Measurements from ENCODE around the gene FEN1.
A peak's percentile ranks its signal among the peaks of the same experiment; 100 is the strongest.

FEN1 gene

GRCh38 chr11:61827571-61828378, 35.1 kb downstream of the FEN1 start, which contains the start of gene FADS2:
Gene FADS2, plus strand, starts transcription at chr11:61828300. Its CDS starts 91 bp downstream, at chr11:61828391.
- peak; percentile 88 for DNase-seq

- DNase-seq = no peak
Observed at GRCh38 chr11:61828379-61828628, 35.6 kb downstream of the FEN1 start.

GRCh38 chr11:61828629-61829407, 36.1 kb downstream of the FEN1 start:
- DNase-seq = no peak

- no peak for DNase-seq
Observed at GRCh38 chr11:61829806-61830205, 37.1 kb downstream of the FEN1 start.

GRCh38 chr11:61830237-61831105, 37.8 kb downstream of the FEN1 start:
- DNase-seq = no peak

- no peak for DNase-seq
Observed at GRCh38 chr11:61832207-61832606, 39.5 kb downstream of the FEN1 start.

GRCh38 chr11:61832754-61833153, 40.0 kb downstream of the FEN1 start:
- no peak for DNase-seq

- no peak for DNase-seq
Observed at GRCh38 chr11:61833471-61833870, 40.8 kb downstream of the FEN1 start.

GRCh38 chr11:61833926-61834277, 41.2 kb downstream of the FEN1 start:
- DNase-seq = no peak

- no peak for DNase-seq
Observed at GRCh38 chr11:61834278-61835048, 41.8 kb downstream of the FEN1 start.

GRCh38 chr11:61836193-61836592, 43.5 kb downstream of the FEN1 start:
- DNase-seq = no peak

- DNase-seq = no peak
Observed at GRCh38 chr11:61837411-61838005, 44.8 kb downstream of the FEN1 start.

GRCh38 chr11:61838501-61838900, 45.8 kb downstream of the FEN1 start:
- DNase-seq = no peak

- no peak for DNase-seq
Observed at GRCh38 chr11:61838921-61839320, 46.2 kb downstream of the FEN1 start.

- no peak for DNase-seq
Observed at GRCh38 chr11:61839742-61840141, 47.0 kb downstream of the FEN1 start.

GRCh38 chr11:61840371-61840770, 47.7 kb downstream of the FEN1 start:
- DNase-seq = no peak

GRCh38 chr11:61841636-61842527, 49.2 kb downstream of the FEN1 start:
- DNase-seq = no peak

- no peak for DNase-seq
Observed at GRCh38 chr11:61842528-61842820, 49.8 kb downstream of the FEN1 start.

GRCh38 chr11:61844909-61845565, 52.3 kb downstream of the FEN1 start:
- DNase-seq = no peak

GRCh38 chr11:61846362-61847020, 53.8 kb downstream of the FEN1 start:
- no peak for DNase-seq

All from NCI-H446 treated with DMSO at 0.1 percent for 48 hours (cell line).